HTR-8/SVneo (cell line): ENCODE results near the gene ADCY7.
A peak's percentile ranks its signal among the peaks of the same experiment; 100 is the strongest.
"Not testable (repeated sequence)": the region's sequence is repeated elsewhere in the genome, so short reads cannot be mapped to it uniquely, and the experiment has no call there.

Source experiments
- DNase-seq: peaks from one replicate; pipeline ENCODE4 v3.0.0; 2011; ENCODE audit warnings: low spot score, mixed read lengths; ENCODE audit not compliant: insufficient read length
- FAIRE-seq: peaks from 2 replicates; lab custom pipeline; 2011; peaks lifted over from hg19 to GRCh38; lab: Jason Lieb, UNC

Gene ADCY7

DNA sequence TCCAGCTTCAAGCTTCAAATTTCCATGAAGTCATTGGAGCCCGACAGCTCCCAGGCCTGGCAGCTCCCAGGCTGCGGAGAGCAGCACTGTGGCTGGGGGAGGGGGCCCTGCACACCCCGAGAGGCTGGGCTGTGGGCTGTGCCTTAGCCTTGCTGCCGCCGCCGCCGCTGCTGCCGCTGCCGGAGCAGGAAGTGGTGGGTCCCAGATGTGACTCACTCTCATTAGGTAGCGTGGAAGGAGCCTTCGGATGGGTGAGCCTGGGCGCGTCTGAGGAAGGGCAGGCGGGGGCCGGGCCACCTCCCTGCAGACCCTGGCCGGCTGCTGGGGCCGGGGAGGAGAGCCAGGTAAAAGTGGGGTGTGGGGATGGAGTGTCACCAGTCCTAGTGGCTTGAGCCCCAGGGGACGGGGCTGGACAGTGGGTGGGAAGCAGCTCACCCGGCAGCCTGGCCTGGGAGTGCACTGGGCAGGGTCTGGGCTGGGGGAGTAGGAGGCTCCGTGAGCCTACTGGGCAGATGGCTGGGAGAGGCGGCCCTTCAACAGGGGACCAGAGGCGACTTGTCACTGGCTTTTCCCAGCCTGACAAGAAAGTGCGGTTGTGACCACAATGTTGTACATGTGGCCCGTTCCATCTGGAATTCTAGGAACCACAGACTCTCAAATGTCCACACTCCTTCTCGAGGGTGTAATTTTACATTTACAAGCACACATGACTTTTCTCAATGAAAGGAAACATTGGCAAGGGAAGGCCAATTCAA, at the start of gene ADCY7:
Gene ADCY7, plus strand, starts transcription at position 215 of the 755 bp plus-strand sequence. CDS start 21,629 bp downstream, outside the sequence.
- FAIRE-seq = peak; percentile 66
- DNase-seq = peak; percentile 79

DNA sequence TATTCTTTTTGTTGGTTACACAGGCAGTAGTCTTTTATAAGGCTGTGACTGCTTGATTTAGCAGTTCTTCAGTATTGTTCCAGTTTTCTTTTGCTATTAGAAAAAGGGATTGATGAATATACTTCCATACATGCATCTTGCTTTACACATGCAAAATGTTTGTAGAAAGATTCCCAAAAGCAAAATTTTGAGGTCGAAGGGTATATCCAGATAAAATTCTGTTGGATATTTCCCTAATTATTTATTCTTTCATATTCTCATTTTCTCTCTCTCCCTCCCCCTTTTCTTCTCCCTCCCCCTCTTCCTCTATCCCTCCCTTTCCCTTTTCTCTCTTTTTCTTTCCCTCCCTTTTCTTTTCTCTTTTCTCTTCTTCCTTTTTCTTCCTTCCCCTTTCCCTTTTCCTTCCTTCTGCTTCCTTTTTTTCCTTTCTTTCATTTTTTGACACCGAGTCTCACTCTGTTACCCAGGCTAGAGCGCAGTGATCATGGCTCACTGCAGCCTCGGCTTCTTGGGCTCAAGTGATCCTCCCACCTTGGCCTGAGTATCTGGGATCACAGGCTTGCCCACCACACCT, 46.9 kb upstream of the ADCY7 start:
- DNase-seq = no peak
- no peak for FAIRE-seq

DNA sequence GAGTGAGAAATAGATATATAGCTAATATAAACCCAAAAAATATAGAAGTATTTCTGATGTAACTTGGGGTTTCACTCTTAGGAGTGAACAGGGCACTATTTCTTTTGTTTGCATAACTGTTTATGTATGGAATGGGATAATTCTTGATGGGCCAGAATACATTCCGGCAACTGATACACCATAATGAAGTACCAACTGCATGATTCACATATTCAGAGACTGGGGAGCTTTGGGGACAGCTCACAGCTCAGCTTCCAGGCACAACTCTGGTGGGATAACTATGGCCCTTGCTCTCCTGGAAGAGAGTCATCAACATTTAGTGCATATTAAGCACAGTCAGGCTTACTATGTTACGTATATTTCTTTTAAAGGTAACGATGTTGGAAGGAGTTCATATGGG, 42.1 kb upstream of the ADCY7 start:
- FAIRE-seq = no peak
- DNase-seq = no peak

DNA sequence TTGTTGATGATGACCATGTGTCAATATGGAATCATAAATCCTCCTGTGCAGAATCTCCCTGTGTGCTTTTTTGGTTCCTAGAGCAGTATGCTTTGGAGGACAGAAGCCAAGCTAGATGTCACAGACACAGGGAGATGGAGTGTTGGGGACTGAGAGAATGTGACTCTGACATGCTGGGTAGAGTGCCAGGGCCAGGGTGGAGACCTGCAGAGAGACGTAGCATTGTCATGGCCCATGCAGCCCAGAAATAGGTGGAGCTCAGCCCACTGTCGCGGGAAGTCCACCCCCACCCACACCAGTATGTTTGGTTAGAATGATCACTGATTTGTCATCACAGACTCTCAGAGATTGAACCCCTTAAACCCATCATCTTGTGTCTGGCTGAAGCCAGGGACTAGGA, 39.2 kb upstream of the ADCY7 start:
- FAIRE-seq = no peak

DNA sequence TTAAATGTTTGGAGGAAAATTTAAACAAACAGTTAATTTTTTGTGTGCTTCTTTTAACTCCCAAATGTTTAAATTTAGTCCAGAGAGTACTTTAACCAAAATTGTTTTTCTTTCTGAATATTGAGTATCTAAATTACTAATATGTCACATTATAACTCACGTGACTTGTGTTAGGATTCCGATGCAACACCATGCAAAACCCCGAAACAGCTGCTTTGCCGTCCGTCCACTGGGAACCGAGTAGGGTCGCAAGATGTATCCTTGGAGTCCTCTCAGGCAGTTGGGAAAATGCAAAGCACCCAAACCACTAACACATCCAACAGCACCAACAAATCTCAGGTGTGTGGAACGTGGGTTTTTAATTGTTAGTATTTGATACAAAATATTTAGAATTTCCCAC, 38.7 kb upstream of the ADCY7 start:
- FAIRE-seq (no peak), DNase-seq (no peak)

More for the DNA sequence above, 39.2 kb upstream of the ADCY7 start:
- DNase-seq = no peak

DNA sequence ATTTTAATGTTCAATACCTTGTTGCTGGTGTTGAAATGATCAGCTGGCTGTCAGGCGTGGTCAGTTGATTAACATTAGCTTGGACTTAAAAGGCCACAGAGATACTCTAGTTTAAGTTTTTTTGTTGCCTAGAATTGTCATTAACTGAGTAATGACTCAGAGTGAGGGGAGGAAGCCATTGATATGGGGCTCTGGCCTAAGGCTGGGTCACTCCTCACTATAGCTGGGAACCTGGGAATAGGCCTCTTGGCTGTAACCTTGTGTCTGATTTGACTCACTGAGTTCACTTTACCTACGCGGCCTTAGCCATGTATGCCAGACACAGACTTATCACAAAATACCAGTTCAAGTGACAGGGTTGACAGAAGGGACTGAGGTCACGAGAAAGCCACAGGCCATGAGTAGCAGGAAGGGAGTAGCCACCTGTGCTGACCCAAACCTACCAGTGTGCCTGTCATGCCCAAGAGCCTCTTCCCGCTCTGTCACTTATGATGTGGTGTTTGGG, 37.9 kb upstream of the ADCY7 start:
- DNase-seq (no peak), FAIRE-seq (no peak)

DNA sequence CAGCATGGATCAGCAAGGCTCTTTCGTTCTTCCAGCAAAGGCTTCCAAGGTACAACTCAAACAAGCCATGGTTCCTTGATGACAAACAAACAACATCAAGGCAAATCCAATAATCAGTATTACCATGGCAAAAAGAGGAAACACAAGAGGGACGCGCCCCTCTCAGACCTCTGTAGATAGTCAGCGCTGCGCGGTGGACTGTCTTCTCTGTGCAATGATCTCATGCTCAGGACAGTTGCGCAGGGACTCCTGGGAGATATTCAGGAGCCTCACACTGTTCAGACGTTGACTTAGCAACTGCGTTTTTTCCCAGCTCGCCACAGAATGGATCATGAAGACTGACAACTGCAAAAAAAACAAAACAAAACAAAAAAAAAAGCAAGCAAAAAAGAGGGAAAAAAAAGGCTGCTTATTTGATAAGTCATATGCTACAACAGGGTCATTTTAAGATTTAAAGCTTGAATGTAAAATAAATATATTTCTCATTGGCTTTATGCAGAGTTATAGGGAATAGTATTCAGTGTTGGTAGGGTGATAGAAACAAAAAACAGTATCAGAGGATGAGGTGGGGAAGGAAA, 37.1 kb upstream of the ADCY7 start:
- DNase-seq (no peak), FAIRE-seq (no peak)

DNA sequence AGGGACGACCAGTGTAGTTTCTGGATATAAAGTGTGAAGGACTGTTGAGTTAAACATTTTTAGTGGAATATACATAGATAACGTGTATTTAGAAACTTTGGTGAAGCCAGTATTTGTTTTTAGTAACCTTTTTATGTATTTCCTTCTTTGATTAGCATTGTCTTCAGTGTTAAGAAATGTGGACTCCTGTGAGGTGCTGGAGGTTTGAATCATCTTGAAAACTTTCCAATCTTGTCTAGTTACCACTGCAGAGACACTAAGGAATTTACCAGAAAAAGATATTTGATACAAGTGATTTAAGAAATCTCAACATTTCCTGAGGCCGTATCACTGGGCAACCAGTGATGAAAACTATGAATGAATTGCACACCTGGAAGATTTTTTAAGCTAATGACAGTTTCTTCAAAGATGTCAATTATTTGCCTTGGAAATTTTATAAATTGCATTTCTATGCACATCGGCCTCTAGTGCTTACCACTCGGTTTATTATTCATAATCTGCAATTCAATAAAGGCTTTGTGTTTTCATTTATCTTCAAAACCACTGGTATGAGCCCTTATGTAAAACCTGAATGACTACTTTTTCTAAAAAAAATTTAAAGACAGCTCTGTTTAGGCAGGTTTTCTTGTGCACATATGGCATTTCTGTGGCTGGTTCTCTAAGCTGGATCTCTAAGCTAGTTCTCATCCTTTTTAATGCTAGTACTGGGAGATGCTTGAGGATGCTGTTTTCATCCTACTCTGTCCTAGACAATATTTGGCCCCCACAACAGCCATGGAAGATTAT, 31.4 kb upstream of the ADCY7 start:
- FAIRE-seq (no peak), DNase-seq (no peak)

DNA sequence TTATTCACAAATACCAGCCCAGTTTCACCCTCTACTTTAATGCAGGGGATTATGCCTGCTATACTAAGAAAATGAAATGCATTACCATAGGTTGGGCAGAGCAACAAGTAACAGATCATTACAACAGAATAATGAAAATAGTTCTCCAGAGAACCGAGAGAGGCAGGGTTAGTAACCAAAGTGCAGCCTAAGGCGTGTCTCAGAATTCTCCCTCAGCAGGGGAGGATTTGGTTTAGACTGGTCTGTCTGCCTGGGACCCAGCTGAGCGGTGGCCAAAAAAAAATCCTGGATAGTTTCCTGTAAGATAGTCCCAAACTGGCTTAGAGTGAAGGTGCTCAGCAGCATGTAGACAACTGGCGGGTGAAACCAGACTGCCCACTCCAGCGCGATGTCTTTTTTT, 30.8 kb upstream of the ADCY7 start:
- no peak for FAIRE-seq
- DNase-seq = no peak

DNA sequence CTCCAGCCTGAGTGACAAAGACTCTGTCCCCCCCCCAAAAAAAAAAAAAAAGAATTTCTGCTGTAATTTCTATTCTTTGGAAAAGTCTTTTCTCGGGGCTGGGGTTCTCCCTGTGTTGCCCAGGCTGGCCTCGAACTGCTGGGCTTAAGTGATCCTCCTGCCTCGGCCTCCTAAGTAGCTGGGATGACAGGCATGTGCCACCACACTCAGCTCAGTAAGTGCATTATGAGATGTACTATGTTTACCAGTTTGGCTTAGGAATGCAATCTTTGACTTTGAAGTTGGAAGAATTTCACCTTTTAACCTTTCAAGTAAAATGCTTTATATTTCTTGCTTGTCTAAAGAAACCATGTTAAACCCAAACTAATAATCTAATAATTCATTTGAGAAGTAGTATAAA, 28.0 kb upstream of the ADCY7 start:
- DNase-seq (no peak), FAIRE-seq (no peak)

DNA sequence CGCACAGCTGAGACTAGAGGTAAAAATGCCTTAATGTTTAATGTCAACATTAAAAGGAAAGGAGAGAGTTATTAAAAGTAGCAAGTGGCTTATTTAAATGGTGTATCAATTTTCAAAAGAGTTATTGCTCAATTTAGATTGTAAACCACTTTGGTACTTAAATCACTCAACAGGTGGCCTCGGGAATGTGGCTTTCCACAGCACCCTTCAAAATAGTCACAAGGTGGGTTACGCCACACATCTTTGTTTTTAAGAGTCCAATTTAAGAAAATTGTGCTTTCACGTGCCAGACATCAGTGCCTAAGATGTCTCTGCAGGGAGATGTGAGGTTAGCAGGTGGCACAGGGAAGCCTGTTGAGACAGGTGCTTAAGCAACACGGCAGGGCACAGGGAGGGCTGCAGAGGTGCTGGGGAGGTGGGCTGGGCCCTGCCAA, 27.5 kb upstream of the ADCY7 start:
- FAIRE-seq (no peak), DNase-seq (no peak)

DNA sequence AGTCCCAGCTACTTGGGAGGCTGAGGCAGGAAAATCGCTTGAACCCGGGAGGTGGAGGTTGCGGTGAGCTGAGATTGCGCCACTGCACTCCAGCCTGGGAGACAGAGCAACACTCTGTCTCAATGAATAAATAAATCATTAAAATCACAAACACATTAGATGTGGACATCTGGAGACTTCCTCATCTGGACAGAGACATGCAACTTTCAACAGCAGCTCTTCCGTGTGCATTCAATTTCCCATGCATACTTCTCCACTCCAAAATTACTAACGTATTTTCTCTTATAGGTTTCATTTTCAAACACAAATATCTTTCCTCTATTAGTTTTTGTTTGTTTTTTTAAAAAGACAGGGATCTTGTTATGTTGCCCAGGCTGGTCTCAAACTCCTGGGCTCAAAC, 23.3 kb upstream of the ADCY7 start:
- not testable (repeated sequence) for DNase-seq, FAIRE-seq

DNA sequence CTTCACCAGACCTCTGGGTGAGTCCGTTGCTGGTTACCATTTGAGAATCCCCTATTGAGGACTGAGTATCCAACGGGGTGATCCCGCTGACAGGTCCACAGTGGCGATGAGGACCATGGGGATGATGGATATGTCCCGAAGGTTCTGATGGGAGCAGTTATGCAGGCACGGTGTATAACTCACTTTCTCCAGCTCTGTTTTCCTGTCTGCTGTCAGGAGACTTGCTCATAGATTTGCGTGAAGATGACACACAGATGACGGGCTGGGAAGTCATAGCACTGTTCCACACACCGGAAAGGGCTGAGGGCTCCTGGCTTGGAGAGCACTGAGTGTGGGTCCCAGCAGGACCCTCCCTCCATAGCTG, 22.2 kb upstream of the ADCY7 start:
- DNase-seq (no peak), FAIRE-seq (no peak)

DNA sequence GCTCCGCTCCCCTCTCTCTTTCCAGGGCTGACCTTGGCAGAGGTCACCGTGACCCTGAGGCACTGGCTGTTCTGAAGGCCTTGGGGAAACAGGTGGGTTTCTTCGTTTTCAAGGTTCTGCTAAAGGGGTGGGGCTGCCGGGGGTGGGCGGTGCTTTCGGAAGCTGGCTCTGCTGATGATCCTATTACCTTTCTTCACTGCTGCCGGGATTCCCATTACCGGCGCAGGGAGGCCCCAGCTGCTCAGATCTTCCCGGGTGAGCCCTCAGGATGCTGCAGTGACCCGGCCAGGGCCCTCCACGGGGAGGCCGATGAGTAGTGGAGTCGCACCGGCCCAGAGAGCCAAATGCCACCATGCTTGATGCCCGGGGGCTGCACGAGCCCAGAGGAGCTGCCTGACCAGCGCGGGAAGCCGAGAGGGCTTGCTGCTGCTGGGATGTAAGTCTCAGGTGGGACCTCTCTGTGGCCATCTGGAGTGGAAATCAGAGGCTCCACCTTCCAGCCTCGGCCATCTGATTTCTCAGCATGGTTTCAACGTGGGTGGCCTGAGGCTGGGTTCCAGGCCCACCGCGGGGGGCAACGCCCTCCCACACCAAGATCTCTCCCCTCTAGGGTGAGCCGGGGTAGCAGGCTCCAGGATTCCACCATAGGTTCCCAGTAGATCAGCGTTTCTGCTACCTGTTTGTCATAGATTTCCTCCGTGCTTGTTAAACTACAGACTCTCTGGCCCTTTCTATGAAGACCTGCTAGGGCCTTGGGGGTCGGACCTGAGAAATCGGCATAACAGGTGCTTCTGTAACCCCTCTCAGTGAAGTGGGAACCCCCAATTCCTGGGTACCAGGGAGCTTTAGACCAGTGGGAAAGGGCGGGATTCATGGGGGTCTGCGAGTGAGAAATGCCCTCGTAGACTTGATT, 21.6 kb upstream of the ADCY7 start:
- FAIRE-seq = no peak
- DNase-seq = no peak

DNA sequence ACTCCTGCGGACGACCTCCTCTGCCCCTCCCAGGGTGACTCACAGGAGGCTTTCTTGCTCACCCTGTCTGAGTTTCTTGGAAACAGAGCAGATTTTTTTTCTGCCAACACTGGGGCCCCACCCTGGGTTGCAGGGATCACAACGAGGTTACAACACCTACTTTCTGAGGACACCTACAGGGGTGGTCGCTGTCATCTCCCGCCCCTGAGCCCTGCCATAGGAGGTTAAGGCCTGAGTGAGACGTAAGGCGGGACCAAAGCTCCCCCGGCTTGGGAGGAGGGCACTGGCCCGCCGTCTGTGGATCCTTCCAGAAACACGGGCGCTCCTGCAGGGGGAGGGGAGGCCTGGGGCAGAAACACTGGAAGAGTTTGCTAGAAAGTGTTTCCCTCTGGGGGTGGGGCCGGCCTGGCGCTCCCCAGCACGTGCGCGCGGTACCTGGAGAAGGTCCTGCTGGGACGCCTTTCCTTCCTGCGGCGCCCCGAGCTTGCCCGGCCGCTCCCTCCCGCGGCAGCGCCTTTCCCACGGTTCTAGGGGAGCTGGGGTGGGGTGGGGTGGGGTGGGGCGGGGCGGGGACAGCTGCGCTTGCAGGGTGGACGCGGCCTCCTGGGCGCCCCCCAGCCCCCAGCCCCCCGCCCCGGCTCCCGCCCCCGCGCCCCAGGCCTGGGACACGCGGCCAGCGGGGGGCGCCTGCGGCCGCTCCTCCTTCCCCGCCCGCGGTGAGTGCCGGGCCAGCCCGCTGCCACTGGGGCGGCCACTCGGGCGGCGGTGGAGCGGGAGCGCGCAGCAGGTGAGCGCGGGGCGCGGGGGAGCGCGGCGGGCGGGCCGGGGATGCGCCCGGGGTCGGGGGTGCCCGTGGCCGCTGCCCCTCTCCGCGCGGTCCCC, 20.7 kb upstream of the ADCY7 start:
- FAIRE-seq (no peak), DNase-seq (peak; percentile 46)

DNA sequence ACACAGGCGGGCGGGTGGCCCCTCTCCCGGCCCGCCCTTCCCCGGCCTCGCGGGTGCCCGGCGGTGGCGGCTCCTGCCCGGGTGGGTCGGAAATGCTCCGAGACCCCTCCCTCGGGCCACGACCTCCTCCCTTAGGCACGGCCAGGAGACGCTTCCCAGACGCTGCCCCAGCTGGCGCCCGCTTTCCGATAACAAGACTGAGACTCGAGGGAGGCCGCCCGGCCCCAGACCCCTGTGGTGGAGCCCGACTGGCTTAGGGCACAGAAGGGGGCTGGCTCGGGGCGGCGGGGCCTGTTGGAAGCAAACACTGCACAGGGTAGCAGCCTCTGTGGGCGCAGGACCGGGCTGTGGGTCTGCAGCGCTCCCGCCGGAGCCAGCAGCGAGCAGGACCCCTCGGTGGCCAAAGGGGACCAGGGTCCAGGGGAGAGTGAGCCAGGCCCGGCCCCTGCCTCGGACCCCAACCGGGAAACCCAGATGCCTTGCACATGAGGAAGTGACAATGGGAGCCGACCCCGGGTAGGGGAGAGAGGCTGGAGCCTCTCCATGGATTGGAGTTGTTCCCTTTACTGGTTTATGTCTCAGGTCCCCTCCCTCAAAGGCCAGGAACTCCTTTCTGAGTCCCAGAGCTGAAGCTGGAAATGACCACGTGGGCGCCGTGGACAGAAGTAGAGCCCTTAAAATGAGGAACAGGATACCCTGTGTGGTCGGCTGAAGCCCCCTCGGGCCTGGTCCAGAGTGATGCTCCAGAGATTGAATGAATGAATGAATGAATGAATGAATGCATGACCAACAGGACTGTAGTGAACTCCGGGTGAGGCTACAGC, 19.8 kb upstream of the ADCY7 start:
- DNase-seq = no peak
- no peak for FAIRE-seq

DNA sequence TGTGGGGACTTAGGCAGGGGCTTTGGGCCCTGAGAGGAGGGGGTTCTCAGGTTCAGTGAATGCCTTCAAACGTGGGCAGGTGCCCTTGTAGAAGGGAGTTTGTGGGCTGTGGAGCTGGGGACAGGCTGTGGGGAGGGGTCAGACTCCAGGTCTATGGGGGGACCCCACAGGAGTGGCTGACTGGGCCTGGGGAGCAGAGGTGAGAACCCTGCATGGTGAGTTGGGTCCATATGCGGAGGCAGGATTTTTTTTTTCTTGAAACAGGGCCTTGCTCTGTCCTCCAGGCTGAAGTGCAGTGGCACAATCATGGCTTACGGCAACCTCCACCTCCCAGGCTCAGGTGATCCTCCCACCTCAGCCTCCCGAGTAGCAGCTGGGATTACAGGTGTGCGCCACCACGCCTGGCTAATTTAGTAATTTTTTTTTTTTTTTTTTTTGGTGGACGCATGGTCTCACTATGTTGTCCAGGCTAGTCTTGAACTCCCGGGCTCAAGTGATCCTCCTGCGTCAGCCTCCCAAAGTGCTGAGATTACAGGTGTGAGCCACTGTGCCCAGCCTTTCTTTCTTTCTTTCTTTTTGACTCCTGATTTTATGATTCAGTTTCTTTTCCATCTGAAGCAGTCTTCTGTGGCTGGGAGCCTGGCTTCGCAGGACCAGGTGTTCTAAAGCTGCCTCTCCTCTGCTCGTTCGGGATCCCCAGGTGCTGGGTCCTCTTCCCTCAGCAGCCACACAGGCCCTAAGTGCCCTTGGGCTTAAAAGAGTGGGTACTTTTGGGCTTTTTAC, 19.0 kb upstream of the ADCY7 start:
- DNase-seq = no peak
- no peak for FAIRE-seq
